ENCODE measurements around the gene F5. TPM values are rescaled to one million over a fixed set of nuclear protein-coding genes. Genes with fewer than 3 reads are reported as not detected.

The F5 gene
- total RNA-seq, 1 experiment from 2014 or later, result not detected

GRCh38 chr1:169548282-169548681 lies 38.0 kb downstream of the F5 start:
- no peak for TF ChIP-seq CTCF (conservative IDR thresholded peaks at IDR 0.05; ENCODE audit: low read depth, low read length)
- TF ChIP-seq EZH2 (IDR thresholded peaks at IDR 0.05; ENCODE audit: borderline replicate concordance, low read depth, low read length, poor library complexity, severe bottlenecking), result no peak
- H3K27me3 ChIP-seq (replicated peaks; ENCODE audit: insufficient read depth, low read depth, low read length, poor library complexity), result no peaks in the 10 kb centered on the region
- DNase-seq (ENCODE audit: low spot score), result no peak
- no peaks in the 10 kb centered on the region for H3K9me3 ChIP-seq (ENCODE audit: low read depth, low read length, poor library complexity, severe bottlenecking)
- no peak overlapping the region for H3K4me3 ChIP-seq (ENCODE audit: low read depth, low read length, poor library complexity, severe bottlenecking)
- no peaks in the 10 kb centered on the region for H3K4me1 ChIP-seq (ENCODE audit: insufficient read depth, low read length, poor library complexity, severe bottlenecking)
- H3K36me3 ChIP-seq (ENCODE audit: insufficient read depth, low read length, poor library complexity, severe bottlenecking), result no peaks in the 10 kb centered on the region
- POLR2A ChIA-PET (ENCODE audit: low non-redundant PET), result no interaction called here
- CTCF ChIA-PET, result no interaction called here
- H3K27ac ChIP-seq (ENCODE audit: low read depth, low read length, poor library complexity, severe bottlenecking), result no peak overlapping the region
- no TSS peak for BruUV-seq (replicated peaks)
- intact Hi-C loops (cut with micrococcal nuclease; ENCODE audit: unreplicated experiment), result loop anchor here (5.0 to 10.0 kb wide), 3 partner anchors 946 to 1201 kb away; no protein-coding TSS in a partner anchor

- no peaks in the 10 kb centered on the region for H3K36me3 ChIP-seq (ENCODE audit: insufficient read depth, low read length, poor library complexity, severe bottlenecking)
- ChIA-PET POLR2A (ENCODE audit: low non-redundant PET) (no interaction called here), CTCF (interaction anchor here (0.6 to 1.4 kb wide), 7 partner anchors 34 to 1107 kb away, joined by 3 to 8 read pairs (median 3); partner anchors contain the start of genes CCDC181 and SLC19A2)
- BruUV-seq (replicated peaks), result no TSS peak
- H3K27ac ChIP-seq (ENCODE audit: low read depth, low read length, poor library complexity, severe bottlenecking), result no peak overlapping the region
- H3K9me3 ChIP-seq (ENCODE audit: low read depth, low read length, poor library complexity, severe bottlenecking), result no peaks in the 10 kb centered on the region
- H3K4me3 ChIP-seq (ENCODE audit: low read depth, low read length, poor library complexity, severe bottlenecking), result no peak overlapping the region
- intact Hi-C loops (cut with micrococcal nuclease; ENCODE audit: unreplicated experiment), result loop anchor here (1.0 to 10.0 kb wide), 4 partner anchors 80 to 1199 kb away; no protein-coding TSS in a partner anchor
- H3K27me3 ChIP-seq (replicated peaks; ENCODE audit: insufficient read depth, low read depth, low read length, poor library complexity), result no peaks in the 10 kb centered on the region
- no peaks in the 10 kb centered on the region for H3K4me1 ChIP-seq (ENCODE audit: insufficient read depth, low read length, poor library complexity, severe bottlenecking)
- DNase-seq (ENCODE audit: low spot score), result peak; percentile 80
- TF ChIP-seq EZH2 (IDR thresholded peaks at IDR 0.05; ENCODE audit: borderline replicate concordance, low read depth, low read length, poor library complexity, severe bottlenecking) (no peak), CTCF (conservative IDR thresholded peaks at IDR 0.05; ENCODE audit: low read depth, low read length) (peak; percentile 80)
These were observed 39.9 kb downstream of the F5 start for GRCh38 chr1:169546087-169546995.

GRCh38 chr1:169545472-169545871 lies 40.8 kb downstream of the F5 start:
- H3K27ac ChIP-seq (ENCODE audit: low read depth, low read length, poor library complexity, severe bottlenecking), result no peak overlapping the region
- H3K9me3 ChIP-seq (ENCODE audit: low read depth, low read length, poor library complexity, severe bottlenecking), result no peaks in the 10 kb centered on the region
- no peak for TF ChIP-seq CTCF (conservative IDR thresholded peaks at IDR 0.05; ENCODE audit: low read depth, low read length)
- no peak for TF ChIP-seq EZH2 (IDR thresholded peaks at IDR 0.05; ENCODE audit: borderline replicate concordance, low read depth, low read length, poor library complexity, severe bottlenecking)
- ChIA-PET CTCF (interaction anchor here (1.4 kb wide), 1 partner anchor 942 kb away, joined by 8 read pairs; no protein-coding TSS in a partner anchor), POLR2A (ENCODE audit: low non-redundant PET) (no interaction called here)
- no TSS peak for BruUV-seq (replicated peaks)
- DNase-seq (ENCODE audit: low spot score), result no peak
- H3K27me3 ChIP-seq (replicated peaks; ENCODE audit: insufficient read depth, low read depth, low read length, poor library complexity), result no peaks in the 10 kb centered on the region
- intact Hi-C loops (cut with micrococcal nuclease; ENCODE audit: unreplicated experiment), result loop anchor here (5.0 to 10.0 kb wide), 3 partner anchors 943 to 1198 kb away; no protein-coding TSS in a partner anchor
- no peaks in the 10 kb centered on the region for H3K4me1 ChIP-seq (ENCODE audit: insufficient read depth, low read length, poor library complexity, severe bottlenecking)
- no peak overlapping the region for H3K4me3 ChIP-seq (ENCODE audit: low read depth, low read length, poor library complexity, severe bottlenecking)
- no peaks in the 10 kb centered on the region for H3K36me3 ChIP-seq (ENCODE audit: insufficient read depth, low read length, poor library complexity, severe bottlenecking)

Data from A673 (cell line).